Upper lobe of left lung (tissue), 6 donors: ENCODE measurements around the gene HHIP. TPM values are rescaled to one million over a fixed set of nuclear protein-coding genes. Genes with fewer than 3 reads are reported as not detected.

ENCODE experiments used
- ATAC-seq, 2 donors: fragments of 200-7000 bp; cut with Tn5 transposase; one replicate each; pipeline ENCODE4 v1.9.1; 2022; ENCODE audit warnings: mild to moderate bottlenecking in 2 of 2, moderate library complexity in 2 of 2; ENCODE audit not compliant: low FRiP score in 2 of 2
- DNase-seq, 2 donors: peaks; one replicate each; pipeline ENCODE4 v3.0.0-alpha.2; 2019 to 2020
- H3K27ac ChIP-seq, 4 donors: fragments of 200-600 bp; sonication (generic); one replicate each; pipeline ENCODE4 v1.5.1; 2016 to 2019
- H3K27me3 ChIP-seq, 4 donors: fragments of 200-600 bp; sonication (generic); one replicate each; pipeline ENCODE4 v1.5.1; 2017 to 2019
- H3K36me3 ChIP-seq, 4 donors: fragments of 200-600 bp; sonication (generic); one replicate each; pipeline ENCODE4 v1.5.1; 2016 to 2019
- H3K4me1 ChIP-seq, 4 donors: fragments of 200-600 bp; sonication (generic); one replicate each; pipeline ENCODE4 v1.5.1; 2018 to 2019
- H3K4me3 ChIP-seq, 4 donors: fragments of 200-600 bp; sonication (generic); one replicate each; pipeline ENCODE4 v1.5.1; 2017 to 2019; ENCODE audit warnings: mild to moderate bottlenecking in 2 of 4, moderate library complexity in 1 of 4
- H3K9me3 ChIP-seq, 4 donors: fragments of 200-600 bp; sonication (generic); one replicate each; pipeline ENCODE4 v1.5.1; 2018 to 2019
- CTCF ChIP-seq, 6 experiments: fragments of 450-650 bp in 4 of 6; fragments of 200-600 bp in 2 of 6; sonication (generic) in 2 of 6; IDR thresholded peaks; one replicate each; pipeline ENCODE4 v1.5.1; 2016 to 2019; ENCODE audit warnings: antibody characterized with exemption in 6 of 6
- EP300 ChIP-seq, 4 donors: sonication (generic); formaldehyde crosslinking; IDR thresholded peaks; one replicate each; pipeline ENCODE4 v1.5.1; 2017; ENCODE audit warnings: antibody characterized with exemption in 4 of 4, control low read depth in 2 of 4
- POLR2A ChIP-seq, 4 donors: fragments of 450-650 bp; IDR thresholded peaks; one replicate each; pipeline ENCODE4 v1.5.1; 2016 to 2017; ENCODE audit warnings: antibody characterized with exemption in 4 of 4, mild to moderate bottlenecking in 2 of 4
- POLR2AphosphoS5 ChIP-seq, 2 donors: sonication (generic); formaldehyde crosslinking; IDR thresholded peaks; one replicate each; pipeline ENCODE4 v1.5.1; 2017; ENCODE audit warnings: antibody characterized with exemption in 2 of 2
- WGBS, 2 donors: methylation state at CpG; one replicate each; pipeline ENCODE4 v1.1.5; 2017 to 2018; 5-methylcytosine and 5-hydroxymethylcytosine counted together
- total RNA-seq, 6 donors: library from RNA; depleted of rRNA in 4 of 6; stranded (reverse); fragments of >200 nt in 4 of 6; gene quantifications; one replicate each; pipeline versions ENCODE4 v1.1.0 to v1.2.1, GENCODE V29; 2016 to 2021
- donor health status: DM: no; HTN: no; CAD: no; lungs with moderate emphysema.
- donor health status: DM: no; HTN: yes; CAD: no; lungs with severe emphysema.

HHIP gene
- total RNA-seq, 6 donors from 2014 or later: 19.3 to 144 (median 35.8) TPM

- ATAC-seq: no peak
- TF ChIP-seq EP300 (IDR thresholded peaks at IDR 0.05): no peak
- no peak for TF ChIP-seq CTCF (IDR thresholded peaks at IDR 0.05)
- TF ChIP-seq POLR2A (IDR thresholded peaks at IDR 0.05): no peak
- TF ChIP-seq POLR2AphosphoS5 (IDR thresholded peaks at IDR 0.05): no peak
Measured at GRCh38 chr4:144655491-144655890, 9.5 kb downstream of the HHIP start.

GRCh38 chr4:144656850-144657249 lies 10.9 kb downstream of the HHIP start:
- no peak for TF ChIP-seq CTCF (IDR thresholded peaks at IDR 0.05)
- TF ChIP-seq POLR2A (IDR thresholded peaks at IDR 0.05): no peak
- TF ChIP-seq POLR2AphosphoS5 (IDR thresholded peaks at IDR 0.05): no peak
- no peak for TF ChIP-seq EP300 (IDR thresholded peaks at IDR 0.05)
- WGBS, 2 donors: 49 to 50% methylated on average over 2 of the region's 2 CpGs
- no peak overlapping the region for H3K27ac ChIP-seq
- H3K36me3 ChIP-seq: no peaks in the 10 kb centered on the region
- no peaks in the 10 kb centered on the region for H3K27me3 ChIP-seq
- H3K4me3 ChIP-seq: no peak overlapping the region
- ATAC-seq: no peak
- no peak for DNase-seq
- no peaks in the 10 kb centered on the region for H3K9me3 ChIP-seq
- H3K4me1 ChIP-seq: no peaks in the 10 kb centered on the region

More at GRCh38 chr4:144655491-144655890, 9.5 kb downstream of the HHIP start:
- H3K36me3 ChIP-seq: no peaks in the 10 kb centered on the region
- no peak overlapping the region for H3K27ac ChIP-seq
- H3K27me3 ChIP-seq: no peaks in the 10 kb centered on the region
- H3K4me1 ChIP-seq: no peaks in the 10 kb centered on the region
- 83 to 96% methylated on average over 2 of the region's 2 CpGs for WGBS, 2 donors
- DNase-seq: no peak
- no peak overlapping the region for H3K4me3 ChIP-seq
- H3K9me3 ChIP-seq: no peaks in the 10 kb centered on the region

- no peaks in the 10 kb centered on the region for H3K36me3 ChIP-seq
- 93 to 96% methylated on average over 8 of the region's 8 CpGs for WGBS, 2 donors
- no peak for ATAC-seq
Measured at GRCh38 chr4:144658015-144658567, 12.1 kb downstream of the HHIP start.

GRCh38 chr4:144658903-144659302 lies 12.9 kb downstream of the HHIP start:
- Histone ChIP-seq H3K9me3 (no peaks in the 10 kb centered on the region), H3K27me3 (no peaks in the 10 kb centered on the region), H3K27ac (no peak overlapping the region), H3K4me1 (no peaks in the 10 kb centered on the region), H3K36me3 (no peaks in the 10 kb centered on the region), H3K4me3 (no peak overlapping the region)
- no peak for TF ChIP-seq CTCF (IDR thresholded peaks at IDR 0.05)
- TF ChIP-seq POLR2A (IDR thresholded peaks at IDR 0.05): no peak
- TF ChIP-seq EP300 (IDR thresholded peaks at IDR 0.05): no peak
- TF ChIP-seq POLR2AphosphoS5 (IDR thresholded peaks at IDR 0.05): no peak
- DNase-seq (no peak), ATAC-seq (no peak)
- WGBS, 2 donors: 0 to 36% methylated on average over 1 of the region's 1 CpG

More at GRCh38 chr4:144658015-144658567, 12.1 kb downstream of the HHIP start:
- H3K27me3 ChIP-seq: no peaks in the 10 kb centered on the region
- H3K27ac ChIP-seq: no peak overlapping the region
- TF ChIP-seq EP300 (IDR thresholded peaks at IDR 0.05) (no peak), CTCF (IDR thresholded peaks at IDR 0.05) (no peak), POLR2AphosphoS5 (IDR thresholded peaks at IDR 0.05) (no peak), POLR2A (IDR thresholded peaks at IDR 0.05) (no peak)
- DNase-seq: no peak
- H3K4me3 ChIP-seq: no peak overlapping the region
- no peaks in the 10 kb centered on the region for H3K9me3 ChIP-seq
- H3K4me1 ChIP-seq: no peaks in the 10 kb centered on the region

- no peaks in the 10 kb centered on the region for H3K36me3 ChIP-seq
- H3K4me1 ChIP-seq: no peaks in the 10 kb centered on the region
- no peak overlapping the region for H3K4me3 ChIP-seq
- 75 to 80% methylated on average over 5 of the region's 5 CpGs for WGBS, 2 donors
- ATAC-seq (no peak), DNase-seq (no peak)
- H3K27me3 ChIP-seq: no peaks in the 10 kb centered on the region
- H3K27ac ChIP-seq: no peak overlapping the region
- TF ChIP-seq EP300 (IDR thresholded peaks at IDR 0.05) (no peak), POLR2AphosphoS5 (IDR thresholded peaks at IDR 0.05) (no peak), POLR2A (IDR thresholded peaks at IDR 0.05) (no peak), CTCF (IDR thresholded peaks at IDR 0.05) (no peak)
- H3K9me3 ChIP-seq: no peaks in the 10 kb centered on the region
Measured at GRCh38 chr4:144659447-144659846, 13.5 kb downstream of the HHIP start.
